Measurements from ENCODE around the gene PRKCE. TPM values are rescaled to one million over a fixed set of nuclear protein-coding genes. Genes with fewer than 3 reads are reported as not detected.

PRKCE gene
- total and polyA plus RNA-seq, 7 donors: 3.0 to 22.8 (median 16.1) TPM

- Histone ChIP-seq H3K9me3 (no peaks in the 10 kb centered on the region), H3K4me3 (no peak overlapping the region), H3K36me3 (ENCODE audit: insufficient read depth in 1 of 2, low read depth in 1 of 2) (peaks cover 0 to 5% of the 10 kb centered on the region in 2 donors), H3K27ac (no peak overlapping the region), H3K27me3 (ENCODE audit: insufficient read depth in 3 of 3, low read length in 2 of 3) (no peaks in the 10 kb centered on the region), H3K4me1 (no peaks in the 10 kb centered on the region)
- TF ChIP-seq CTCF (IDR thresholded peaks at IDR 0.05): no peak
- no peak for DNase-seq
- 91 to 95% (median 92%) methylated on average over 4 of the region's 4 CpGs for WGBS, 3 donors
- ATAC-seq: no peak
- intact Hi-C loops (cut with DNase I): no loop called here
Observed at GRCh38 chr2:46158661-46159060, 507.2 kb downstream of the PRKCE start.

- no peaks in the 10 kb centered on the region for H3K27me3 ChIP-seq (ENCODE audit: insufficient read depth in 3 of 3, low read length in 2 of 3)
- H3K27ac ChIP-seq: no peak overlapping the region
- no peak overlapping the region for H3K4me3 ChIP-seq
- peaks cover 10% of the 10 kb centered on the region for H3K4me1 ChIP-seq
- WGBS, 3 donors: 73 to 81% (median 80%) methylated on average over 6 of the region's 6 CpGs
- no peak for TF ChIP-seq CTCF (IDR thresholded peaks at IDR 0.05)
- peaks cover 0 to 5% of the 10 kb centered on the region in 2 donors for H3K36me3 ChIP-seq (ENCODE audit: insufficient read depth in 1 of 2, low read depth in 1 of 2)
- intact Hi-C loops (cut with DNase I): no loop called here
- DNase-seq: no peak
- no peak for ATAC-seq
- H3K9me3 ChIP-seq: no peaks in the 10 kb centered on the region
Observed at GRCh38 chr2:46160326-46160725, 508.9 kb downstream of the PRKCE start.

GRCh38 chr2:46161315-46161714 is 509.8 kb downstream of the PRKCE start:
- intact Hi-C loops (cut with DNase I): no loop called here
- Histone ChIP-seq H3K27me3 (ENCODE audit: insufficient read depth in 3 of 3, low read length in 2 of 3) (no peaks in the 10 kb centered on the region), H3K9me3 (no peaks in the 10 kb centered on the region), H3K4me1 (peaks cover 10% of the 10 kb centered on the region), H3K27ac (no peak overlapping the region), H3K36me3 (ENCODE audit: insufficient read depth in 1 of 2, low read depth in 1 of 2) (peaks cover 0 to 5% of the 10 kb centered on the region in 2 donors), H3K4me3 (no peak overlapping the region)
- ATAC-seq: no peak
- DNase-seq: no peak
- no peak for TF ChIP-seq CTCF (IDR thresholded peaks at IDR 0.05)
- 59 to 72% (median 71%) methylated on average over 4 of the region's 4 CpGs for WGBS, 3 donors

- intact Hi-C loops (cut with DNase I): no loop called here
- WGBS, 3 donors: 68 to 80% (median 77%) methylated on average over 3 of the region's 3 CpGs
- ATAC-seq (no peak), DNase-seq (no peak)
- Histone ChIP-seq H3K4me3 (no peak overlapping the region), H3K27me3 (ENCODE audit: insufficient read depth in 3 of 3, low read length in 2 of 3) (no peaks in the 10 kb centered on the region), H3K9me3 (no peaks in the 10 kb centered on the region), H3K27ac (no peak overlapping the region), H3K4me1 (peaks cover 10% of the 10 kb centered on the region), H3K36me3 (ENCODE audit: insufficient read depth in 1 of 2, low read depth in 1 of 2) (peaks cover 0 to 5% of the 10 kb centered on the region in 2 donors)
- no peak for TF ChIP-seq CTCF (IDR thresholded peaks at IDR 0.05)
Observed at GRCh38 chr2:46161911-46162310, 510.4 kb downstream of the PRKCE start.

Measured in psoas muscle (tissue), 8 donors.